GM12878 (cell line): ENCODE results near the gene CDH20. TPM values are rescaled to one million over a fixed set of nuclear protein-coding genes. Genes with fewer than 3 reads are reported as not detected.

Source experiments
- ATAC-seq: fragments of 200-7000 bp; cut with Tn5 transposase; 3 replicates; pipeline ENCODE4 v1.9.1; 2020; ENCODE audit warnings: mild to moderate bottlenecking, moderate library complexity
- BruUV-seq: library from RNA; stranded (reverse); fragments of 400-500 nt; replicated peaks from 2 replicates; lab custom pipeline; 2021; lab: Mats Ljungman, UMichigan
- CTCF ChIA-PET: fragments of 300-600 bp; sonication (Branson Sonifier 250); formaldehyde crosslinking; extraction: SDS; loops from one replicate; lab custom pipeline; 2021; ENCODE audit warnings: inconsistent platforms; lab: Yijun Ruan, JAX
- POLR2A ChIA-PET: fragments of 350-600 bp; formaldehyde crosslinking; extraction: SDS; loops from one replicate; lab custom pipeline; 2021; ENCODE audit warnings: inconsistent platforms; lab: Charles Lee
- RAD21 ChIA-PET: fragments of 300-600 bp; sonication (Branson Sonifier 250); formaldehyde crosslinking; loops from one replicate; lab custom pipeline; 2023; ENCODE audit warnings: antibody characterized with exemption; ENCODE audit not compliant: unreplicated experiment; lab: Charles Lee
- SMC1A ChIA-PET: fragments of 300-600 bp; sonication (Branson Sonifier 250); formaldehyde crosslinking; loops from one replicate; lab custom pipeline; 2023; ENCODE audit not compliant: unreplicated experiment, uncharacterized antibody; lab: Charles Lee
- DNase-seq: peaks from one replicate; pipeline ENCODE4 v3.0.0-alpha.2; 2011; ENCODE audit warnings: low read depth, low spot score
- FAIRE-seq: peaks from 3 replicates; lab custom pipeline; 2011; peaks lifted over from hg19 to GRCh38; lab: Jason Lieb, UNC
- H2AFZ ChIP-seq: 2 replicates; pipeline ENCODE4 v1.6.0; 2011; ENCODE audit warnings: low read depth, low read length, control low read depth; ENCODE audit not compliant: control insufficient read depth
- H3K27ac ChIP-seq: 2 replicates; pipeline ENCODE4 v1.5.1; 2011; ENCODE audit warnings: control low read depth; ENCODE audit not compliant: control insufficient read depth, insufficient read depth
- H3K27me3 ChIP-seq, 2 experiments: replicated peaks in 1 of 2; 2 replicates each; pipeline versions ENCODE4 v1.6.0 to v1.6.1; 2011; ENCODE audit warnings: low read length in 1 of 2; ENCODE audit not compliant: control insufficient read depth in 2 of 2, insufficient read depth in 2 of 2
- H3K36me3 ChIP-seq, 2 experiments: 2 replicates each; pipeline ENCODE4 v1.5.1; 2011; ENCODE audit warnings: low read length in 1 of 2; ENCODE audit not compliant: control insufficient read depth in 2 of 2, insufficient read depth in 2 of 2
- H3K4me1 ChIP-seq: 2 replicates; pipeline ENCODE4 v1.6.1; 2011; ENCODE audit warnings: mild to moderate bottlenecking, low read length, moderate library complexity, mixed read lengths; ENCODE audit not compliant: control insufficient read depth, insufficient read depth
- H3K4me2 ChIP-seq: 2 replicates; pipeline ENCODE4 v1.6.0; 2011; ENCODE audit warnings: control low read depth; ENCODE audit not compliant: control insufficient read depth, insufficient read depth
- H3K4me3 ChIP-seq: fragments of 200-600 bp; sonication (generic); 2 replicates; pipeline ENCODE4 v1.5.1; 2016
- H3K79me2 ChIP-seq: 2 replicates; pipeline ENCODE4 v1.6.0; 2011; ENCODE audit warnings: low read length; ENCODE audit not compliant: control insufficient read depth, insufficient read depth
- H3K9ac ChIP-seq: 2 replicates; pipeline ENCODE4 v1.8.0; 2011; ENCODE audit warnings: low read length, control low read depth, mixed read lengths; ENCODE audit not compliant: control insufficient read depth, insufficient read depth
- H3K9me3 ChIP-seq: replicated peaks from 3 replicates; pipeline ENCODE4 v1.5.1; 2011; ENCODE audit warnings: mild to moderate bottlenecking, low read length; ENCODE audit not compliant: control insufficient read depth, insufficient read depth
- H4K20me1 ChIP-seq: 2 replicates; pipeline ENCODE4 v1.6.0; 2011; ENCODE audit not compliant: control insufficient read depth, insufficient read depth
- ASH2L ChIP-seq: fragments of 300-600, 200-600 bp; sonication (generic); IDR thresholded peaks from 2 replicates; pipeline ENCODE4 v1.6.1; 2017; ENCODE audit warnings: low read depth, mild to moderate bottlenecking, borderline replicate concordance
- GABPA ChIP-seq: IDR thresholded peaks from 2 replicates; pipeline ENCODE4 v1.6.1; 2014; ENCODE audit warnings: antibody characterized with exemption, low read depth, mild to moderate bottlenecking, inconsistent platforms
- IKZF2 ChIP-seq, 2 experiments: fragments of 450-650 bp; IDR thresholded peaks; 2 replicates each; pipeline ENCODE4 v1.6.1; 2017; ENCODE audit warnings: mild to moderate bottlenecking in 2 of 2, moderate library complexity in 2 of 2
- MTA3 ChIP-seq: IDR thresholded peaks from 2 replicates; pipeline ENCODE4 v1.6.1; 2012; ENCODE audit warnings: low read length, inconsistent platforms, borderline replicate concordance
- NFXL1 ChIP-seq: fragments of 450-650 bp; IDR thresholded peaks from 2 replicates; pipeline ENCODE4 v1.6.1; 2017; ENCODE audit warnings: antibody characterized with exemption, mild to moderate bottlenecking, borderline replicate concordance
- NR2F1 ChIP-seq: fragments of 450-650 bp; conservative IDR thresholded peaks from 2 replicates; pipeline ENCODE4 v1.6.1; 2017; ENCODE audit warnings: mild to moderate bottlenecking
- NRF1 ChIP-seq: conservative IDR thresholded peaks from 2 replicates; pipeline ENCODE4 v1.6.1; 2011; ENCODE audit warnings: mild to moderate bottlenecking, low read depth, low read length, improper control_type of control experiment
- SPI1 ChIP-seq: IDR thresholded peaks from 2 replicates; pipeline ENCODE4 v1.6.1; 2011; ENCODE audit warnings: low read depth, mild to moderate bottlenecking, low read length, moderate library complexity, borderline replicate concordance; ENCODE audit not compliant: insufficient read depth
- SREBF2 ChIP-seq: IDR thresholded peaks from 2 replicates; pipeline ENCODE4 v1.6.1; 2012; ENCODE audit warnings: mild to moderate bottlenecking, low read length
- SUPT20H ChIP-seq: IDR thresholded peaks from 2 replicates; pipeline ENCODE4 v1.6.1; 2011; ENCODE audit warnings: low read depth, mild to moderate bottlenecking, low read length, moderate library complexity, borderline replicate concordance; ENCODE audit not compliant: control insufficient read depth
- ZBED1 ChIP-seq: IDR thresholded peaks from 2 replicates; pipeline ENCODE4 v1.6.1; 2016; ENCODE audit warnings: borderline replicate concordance
- WGBS: methylation state at CpG from one replicate; pipeline ENCODE4 v1.1.6; 2016; ENCODE audit warnings: low lambda C conversion rate; ENCODE audit not compliant: insufficient replicate concordance, insufficient coverage; ENCODE audit errors: missing lambda C conversion rate; 5-methylcytosine and 5-hydroxymethylcytosine counted together
- in situ Hi-C: fragments of 300-500 bp; cut with MboI; formaldehyde crosslinking; loops from 9 replicates; pipeline ENCODE4 v1.14.3; 2018; ENCODE audit warnings: mixed read lengths
- intact Hi-C: fragments of 100-400 bp; cut with micrococcal nuclease; formaldehyde crosslinking; loops from one replicate; pipeline ENCODE4 v1.14.2; 2022; ENCODE audit not compliant: unreplicated experiment
- polyA plus RNA-seq, 11 experiments: library from polyadenylated mRNA; depleted of rRNA in 4 of 11; unstranded in 6 of 11; stranded (reverse) in 5 of 11; fragments of >200 nt; fragmentation: Nextera tagmentation in 4 of 11; fragmentation: Illumina TruSeq in 1 of 11; extraction: Ambion mirVana in 4 of 11; extraction: Trizol in 1 of 11; gene quantifications; 1 replicate in 1 of 11; 2 replicates in 10 of 11; pipeline versions ENCODE4 v1.2.1 to v1.2.3, GENCODE V29; 2011 to 2016; ENCODE audit warnings: inconsistent platforms in 2 of 11, missing spikeins in 2 of 11, low read depth in 1 of 11
- total RNA-seq, 4 experiments: library from RNA; depleted of rRNA in 3 of 4; stranded (reverse); fragments of >200 nt in 3 of 4; fragmentation: Illumina TruSeq in 1 of 4; extraction: Trizol in 1 of 4; gene quantifications; 2 replicates each; pipeline versions ENCODE4 v1.2.1 to v1.2.3, GENCODE V29; 2013 to 2021
- TF ChIP-seq, protein P1 (sequence below): fragments of 150-350 bp; IDR thresholded peaks from 2 replicates; pipeline ENCODE4 v1.6.1; 2014; ENCODE audit warnings: mild to moderate bottlenecking, low read depth, low read length

The CDH20 gene
- total and polyA plus RNA-seq, 10 of the 15 experiments (the other 5 are each of a cell fraction or from before 2014, with no cell fraction given), result not detected

DNA sequence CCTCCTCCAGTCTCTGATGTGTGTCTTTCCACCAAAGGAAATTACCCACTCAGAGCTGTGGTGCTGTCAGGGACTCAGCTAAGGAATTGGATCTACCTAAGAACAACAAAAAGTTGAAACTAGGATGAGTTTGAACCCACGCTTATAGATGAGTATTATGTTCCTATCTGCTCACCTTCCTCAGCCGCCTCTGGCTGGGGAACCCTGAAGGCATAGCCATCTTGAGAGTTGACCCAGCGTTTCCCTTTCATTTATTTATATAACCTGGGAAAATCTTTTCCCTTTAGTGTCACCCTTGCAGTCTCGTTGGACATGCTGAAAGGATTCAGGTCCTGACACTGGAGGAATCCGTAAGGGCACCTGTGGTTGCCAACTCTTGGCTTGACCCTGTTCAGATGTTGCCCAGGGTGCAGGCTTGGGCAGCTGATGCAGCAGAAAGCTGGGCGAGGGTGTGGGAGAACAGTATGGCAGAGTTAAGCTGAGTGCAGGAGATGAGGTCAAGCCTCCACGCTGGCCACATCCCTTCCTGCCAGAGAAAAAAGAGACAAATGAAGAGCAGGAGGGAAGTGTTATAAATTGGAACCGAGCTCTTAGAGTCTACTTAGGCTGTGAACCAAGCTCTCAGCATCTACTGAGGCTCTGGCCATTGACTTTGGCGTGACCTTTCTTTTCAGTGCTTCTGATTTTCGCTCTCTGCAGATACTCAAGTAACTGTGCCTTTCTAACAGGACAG lies 1.9 kb downstream of the CDH20 start:
- BruUV-seq, result no TSS peak

More for the DNA sequence above, 1.9 kb downstream of the CDH20 start:
- Histone ChIP-seq H3K79me2 (no peaks in the 10 kb centered on the region), H3K4me2 (no peak overlapping the region), H3K36me3 (no peaks in the 10 kb centered on the region), H4K20me1 (no peaks in the 10 kb centered on the region), H3K4me1 (no peaks in the 10 kb centered on the region), H3K27me3 (peaks cover 0 to 10% of the 10 kb centered on the region in 2 experiments; a peak in 2 of 4 replicates), H2AFZ (no peak overlapping the region), H3K9ac (no peak overlapping the region), H3K9me3 (no peaks in the 10 kb centered on the region), H3K4me3 (no peak overlapping the region), H3K27ac (no peak overlapping the region)
- no peak for FAIRE-seq
- ChIA-PET CTCF (no interaction called here), POLR2A (no interaction called here), RAD21 (no interaction called here), SMC1A (no interaction called here)
- in situ Hi-C loops, result no loop called here
- TF ChIP-seq IKZF2 (IDR thresholded peaks at IDR 0.05) (no peak), NRF1 (no peak), MTA3 (no peak), SREBF2 (no peak), GABPA (no peak), SUPT20H (no peak), ZBED1 (no peak), ASH2L (no peak), SPI1 (no peak), NR2F1 (no peak), NFXL1 (no peak)
- TF ChIP-seq, protein P1, sequence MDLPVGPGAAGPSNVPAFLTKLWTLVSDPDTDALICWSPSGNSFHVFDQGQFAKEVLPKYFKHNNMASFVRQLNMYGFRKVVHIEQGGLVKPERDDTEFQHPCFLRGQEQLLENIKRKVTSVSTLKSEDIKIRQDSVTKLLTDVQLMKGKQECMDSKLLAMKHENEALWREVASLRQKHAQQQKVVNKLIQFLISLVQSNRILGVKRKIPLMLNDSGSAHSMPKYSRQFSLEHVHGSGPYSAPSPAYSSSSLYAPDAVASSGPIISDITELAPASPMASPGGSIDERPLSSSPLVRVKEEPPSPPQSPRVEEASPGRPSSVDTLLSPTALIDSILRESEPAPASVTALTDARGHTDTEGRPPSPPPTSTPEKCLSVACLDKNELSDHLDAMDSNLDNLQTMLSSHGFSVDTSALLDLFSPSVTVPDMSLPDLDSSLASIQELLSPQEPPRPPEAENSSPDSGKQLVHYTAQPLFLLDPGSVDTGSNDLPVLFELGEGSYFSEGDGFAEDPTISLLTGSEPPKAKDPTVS, result no peak
- WGBS, result 17% methylated on average over 10 of the region's 10 CpGs
- intact Hi-C loops, result no loop called here
- no peak for DNase-seq
- no peak for ATAC-seq
